T-helper 2 cell treated with Interferon-gamma antibody and Interleukin-4, amounts not matched to agents 100 ng/mL and 5 ng/mL, for 36 hours (primary cell): Measurements from ENCODE around the gene PTPRN2. TPM values are rescaled to one million over a fixed set of nuclear protein-coding genes. Genes with fewer than 3 reads are reported as not detected.
"Not testable (repeated sequence)": the region's sequence is repeated elsewhere in the genome, so short reads cannot be mapped to it uniquely, and the experiment has no call there.

Experiments used
- intact Hi-C: fragments of 100-400 bp; cut with micrococcal nuclease; formaldehyde crosslinking; loops from one replicate; pipeline ENCODE4 v1.15.1; 2023
- total RNA-seq: library from RNA; stranded (reverse); gene quantifications from 2 replicates; pipeline ENCODE4 v1.2.3, GENCODE V29; 2022

PTPRN2 gene
- total RNA-seq, 1 donor from 2014 or later: 5.1 TPM

GRCh38 chr7:157859915-157860314, 727.7 kb downstream of the PTPRN2 start:
- intact Hi-C loops: loop anchor here (10.0 kb wide), 1 partner anchor 285 kb away; no protein-coding TSS in a partner anchor

- intact Hi-C loops: loop anchor here (10.0 kb wide), 1 partner anchor 283 kb away; no protein-coding TSS in a partner anchor
Measured at GRCh38 chr7:157857578-157858075, 730.0 kb downstream of the PTPRN2 start.

DNA sequence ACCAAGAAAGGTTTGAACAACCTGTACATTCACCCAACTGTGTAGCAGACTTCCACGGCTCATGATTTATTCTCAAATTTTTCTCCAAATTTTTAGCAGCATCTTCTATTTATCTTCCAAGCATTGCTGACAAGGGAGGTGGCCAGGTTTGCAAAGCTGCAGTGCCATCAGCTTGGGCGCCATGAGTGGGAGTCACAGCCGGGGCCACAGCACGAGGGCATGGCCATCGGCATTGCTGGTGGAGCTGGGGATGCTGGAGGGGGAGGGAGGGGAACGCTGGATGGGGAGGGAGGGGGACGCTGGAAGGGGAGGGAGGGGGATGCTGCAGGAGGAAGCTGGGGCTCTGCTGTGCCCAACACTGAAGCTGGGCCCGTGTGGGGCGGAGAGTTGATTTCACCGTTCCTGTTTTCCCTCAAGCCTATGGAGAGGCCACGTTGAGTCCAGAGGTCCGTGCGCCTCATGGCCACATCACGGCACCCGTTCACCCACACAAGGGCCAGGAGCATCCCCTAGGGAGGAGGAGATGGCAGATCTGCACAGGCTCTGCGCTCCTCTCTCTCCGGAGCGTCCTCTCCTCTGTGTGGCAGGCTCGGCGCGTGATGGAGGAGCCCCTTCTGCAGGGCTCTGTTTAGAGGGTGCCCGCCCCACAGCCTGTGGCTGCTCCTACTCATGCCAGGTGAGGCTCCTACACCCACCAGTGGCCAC, 730.6 kb downstream of the PTPRN2 start:
- intact Hi-C loops: loop anchor here (10.0 kb wide), 1 partner anchor 282 kb away; no protein-coding TSS in a partner anchor

GRCh38 chr7:157855452-157856213, 732.0 kb downstream of the PTPRN2 start:
- intact Hi-C loops: loop anchor here (10.0 kb wide), 1 partner anchor 281 kb away; no protein-coding TSS in a partner anchor

GRCh38 chr7:157855016-157855415, 732.6 kb downstream of the PTPRN2 start:
- intact Hi-C loops: loop anchor here (10.0 kb wide), 1 partner anchor 280 kb away; no protein-coding TSS in a partner anchor

DNA sequence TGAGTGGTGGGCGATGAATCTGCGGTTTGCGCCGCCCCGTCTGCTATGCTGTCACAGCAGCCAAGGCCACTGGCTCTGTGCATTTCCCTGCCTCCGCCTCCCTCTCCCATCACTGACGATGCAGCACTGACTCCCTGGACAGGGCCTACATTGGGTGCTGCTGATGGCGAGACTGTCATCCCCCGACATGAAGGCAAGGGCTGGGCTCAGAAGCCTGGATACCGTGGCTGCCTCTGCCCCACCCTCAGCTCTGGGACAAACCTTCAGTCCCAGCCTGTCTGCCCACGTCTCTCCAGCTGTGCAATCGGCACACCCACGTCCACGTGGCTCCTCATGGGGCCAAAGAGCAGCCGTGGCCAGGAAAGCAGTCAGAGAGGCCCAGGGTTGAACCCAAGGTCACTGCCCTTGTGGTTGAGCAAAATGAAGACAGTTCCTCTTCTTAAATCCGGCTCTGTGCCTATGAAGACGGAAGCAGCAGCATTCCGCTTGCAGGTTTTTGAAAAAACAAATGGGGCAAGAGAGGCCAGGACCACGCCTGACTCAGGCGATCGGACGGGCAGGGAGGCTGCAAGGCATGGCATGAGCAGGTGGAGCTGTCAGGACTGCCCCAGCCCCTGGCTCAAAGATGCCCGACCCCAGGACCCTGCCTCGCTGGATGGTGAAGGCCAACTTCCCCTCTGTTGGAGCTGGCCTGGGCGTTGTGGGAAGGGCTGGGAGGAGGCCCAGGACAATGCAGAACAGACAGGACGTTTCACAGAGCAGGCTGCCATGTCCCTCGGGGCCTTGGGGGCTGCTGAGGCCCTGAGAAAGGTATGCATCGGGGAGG, 733.3 kb downstream of the PTPRN2 start:
- intact Hi-C loops: loop anchor here (5.0 to 10.0 kb wide), 2 partner anchors 279 to 962 kb away; partner anchors contain the start of gene LMBR1

DNA sequence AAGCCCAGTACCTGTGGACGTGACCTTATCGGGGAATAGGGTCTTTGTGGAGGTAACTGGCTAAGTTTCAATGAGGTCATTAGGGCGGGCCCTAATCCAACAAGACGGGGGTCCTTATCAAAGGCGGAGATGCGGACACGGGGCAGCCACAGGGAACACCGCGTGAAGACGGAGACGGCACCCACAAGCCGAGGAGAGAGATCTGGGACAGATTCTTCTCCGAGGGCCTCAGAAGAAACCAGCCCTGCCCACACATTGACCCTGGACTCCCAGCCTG, 733.9 kb downstream of the PTPRN2 start:
- intact Hi-C loops: loop anchor here (5.0 to 10.0 kb wide), 2 partner anchors 279 to 961 kb away; partner anchors contain the start of gene LMBR1

GRCh38 chr7:157853076-157853788, 734.4 kb downstream of the PTPRN2 start:
- intact Hi-C loops: loop anchor here (5.0 to 10.0 kb wide), 2 partner anchors 278 to 961 kb away; partner anchors contain the start of gene LMBR1

GRCh38 chr7:157851501-157852067, 736.0 kb downstream of the PTPRN2 start:
- intact Hi-C loops: loop anchor here (1.0 to 10.0 kb wide), 5 partner anchors 24 to 959 kb away; partner anchors contain the start of gene LMBR1

- intact Hi-C loops: loop anchor here (1.0 to 10.0 kb wide), 5 partner anchors 23 to 958 kb away; partner anchors contain the start of gene LMBR1
Measured at GRCh38 chr7:157850481-157851444, 736.9 kb downstream of the PTPRN2 start.

- intact Hi-C loops: loop anchor here (2.0 to 10.0 kb wide), 3 partner anchors 275 to 957 kb away; partner anchors contain the start of gene LMBR1
Measured at GRCh38 chr7:157849726-157850125, 737.9 kb downstream of the PTPRN2 start.

GRCh38 chr7:157849341-157849596, 738.4 kb downstream of the PTPRN2 start:
- intact Hi-C loops: no loop called here

- intact Hi-C loops: no loop called here
Measured at GRCh38 chr7:157848508-157849340, 738.9 kb downstream of the PTPRN2 start.

GRCh38 chr7:157847756-157848487, 739.7 kb downstream of the PTPRN2 start:
- intact Hi-C loops: not testable (repeated sequence)

- intact Hi-C loops: not testable (repeated sequence)
Measured at GRCh38 chr7:157846746-157847145, 740.9 kb downstream of the PTPRN2 start.

DNA sequence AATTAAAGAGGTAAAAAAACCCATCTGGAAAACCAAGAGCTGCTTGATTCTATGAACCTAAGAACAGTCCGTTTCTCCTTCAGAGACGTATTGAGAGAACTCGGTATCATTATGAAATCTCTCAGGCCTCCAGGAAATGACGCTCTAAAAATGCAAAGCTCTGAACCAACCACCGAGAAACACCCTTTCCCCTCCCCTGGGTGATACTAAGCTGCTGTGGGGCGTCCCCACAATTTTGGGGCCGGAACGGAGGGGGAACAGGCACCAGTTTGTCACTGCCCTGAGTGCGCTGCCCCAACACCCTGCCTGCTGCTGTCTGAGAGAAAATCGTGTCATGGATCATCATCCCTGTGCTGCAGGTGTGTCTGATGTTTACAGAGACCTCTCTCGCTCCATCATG, 741.4 kb downstream of the PTPRN2 start:
- intact Hi-C loops: no loop called here

- intact Hi-C loops: no loop called here
Measured at GRCh38 chr7:157845203-157845835, 742.3 kb downstream of the PTPRN2 start.
